T-helper 1 cell treated with Interleukin-12 subunit alpha and Interleukin-12 subunit beta and Interleukin-4 antibody, amounts not matched to agents 30 μg/mL and 1 μg/mL, for 36 hours (primary cell): ENCODE measurements around the gene POU6F2.
"Not testable (repeated sequence)": the region's sequence is repeated elsewhere in the genome, so short reads cannot be mapped to it uniquely, and the experiment has no call there.

Experiments
- H3K27ac Mint-ChIP-seq: one replicate; pipeline ENCODE4 v1.8.0; 2021; ENCODE audit warnings: mild to moderate bottlenecking, mixed read lengths
- H3K27me3 Mint-ChIP-seq: one replicate; pipeline ENCODE4 v1.8.0; 2021; ENCODE audit warnings: low read depth, mixed read lengths
- H3K36me3 Mint-ChIP-seq: one replicate; pipeline ENCODE4 v1.8.0; 2021; ENCODE audit warnings: low read depth, mixed read lengths
- H3K4me1 Mint-ChIP-seq: one replicate; pipeline ENCODE4 v1.8.0; 2021; ENCODE audit warnings: low read depth, mixed read lengths
- H3K4me3 Mint-ChIP-seq: one replicate; pipeline ENCODE4 v1.8.0; 2021; ENCODE audit warnings: mild to moderate bottlenecking, moderate library complexity, mixed read lengths
- H3K9me3 Mint-ChIP-seq: one replicate; pipeline ENCODE4 v1.8.0; 2021; ENCODE audit warnings: mixed read lengths

The POU6F2 gene

DNA sequence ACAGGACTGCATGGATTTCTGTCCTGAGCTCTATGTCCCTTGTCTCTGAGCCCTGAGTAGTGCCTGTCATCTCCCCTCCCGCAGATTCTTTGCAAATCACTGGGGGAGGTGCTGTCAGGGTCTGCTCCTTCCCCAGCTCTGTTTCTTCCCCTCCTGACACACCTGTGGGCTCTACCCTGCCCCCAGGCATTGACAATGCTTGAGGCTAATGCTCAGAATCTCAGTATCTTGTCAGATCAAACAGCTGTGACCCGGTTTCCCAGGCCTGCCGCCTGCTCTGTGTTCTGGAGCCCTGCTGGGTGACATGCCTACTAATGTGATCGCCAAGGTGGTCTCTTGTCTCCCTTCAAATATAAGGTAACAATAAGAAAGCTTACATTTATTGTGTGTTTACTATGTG, 209.0 kb downstream of the POU6F2 start:
- no peaks in the 10 kb centered on the region for H3K27me3 Mint-ChIP-seq
- no peaks in the 10 kb centered on the region for H3K9me3 Mint-ChIP-seq
- no peak overlapping the region for H3K27ac Mint-ChIP-seq
- no peaks in the 10 kb centered on the region for H3K36me3 Mint-ChIP-seq
- H3K4me3 Mint-ChIP-seq: no peak overlapping the region
- no peaks in the 10 kb centered on the region for H3K4me1 Mint-ChIP-seq

DNA sequence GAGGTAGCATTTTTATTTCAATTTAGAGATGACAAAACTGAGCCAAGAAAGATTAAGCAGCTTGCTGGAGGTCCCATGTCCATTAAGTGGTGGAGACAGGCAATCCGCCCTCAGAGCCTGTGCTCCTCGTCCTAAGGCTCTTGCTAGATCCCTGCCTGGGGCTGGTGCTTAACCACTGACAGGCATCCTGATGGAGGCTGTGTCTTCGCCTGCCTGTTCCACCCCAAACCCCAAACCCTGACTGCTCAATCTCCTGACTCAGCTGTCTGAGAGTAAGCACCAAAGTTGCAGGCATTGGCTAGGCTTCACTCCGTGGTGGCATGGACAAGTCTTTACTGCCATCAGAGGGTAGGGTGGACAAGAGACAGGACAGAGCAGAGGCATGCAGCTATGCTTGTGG, 209.4 kb downstream of the POU6F2 start:
- Mint-ChIP-seq H3K27me3 (no peaks in the 10 kb centered on the region), H3K4me3 (no peak overlapping the region), H3K4me1 (no peaks in the 10 kb centered on the region), H3K9me3 (no peaks in the 10 kb centered on the region), H3K27ac (no peak overlapping the region), H3K36me3 (no peaks in the 10 kb centered on the region)

DNA sequence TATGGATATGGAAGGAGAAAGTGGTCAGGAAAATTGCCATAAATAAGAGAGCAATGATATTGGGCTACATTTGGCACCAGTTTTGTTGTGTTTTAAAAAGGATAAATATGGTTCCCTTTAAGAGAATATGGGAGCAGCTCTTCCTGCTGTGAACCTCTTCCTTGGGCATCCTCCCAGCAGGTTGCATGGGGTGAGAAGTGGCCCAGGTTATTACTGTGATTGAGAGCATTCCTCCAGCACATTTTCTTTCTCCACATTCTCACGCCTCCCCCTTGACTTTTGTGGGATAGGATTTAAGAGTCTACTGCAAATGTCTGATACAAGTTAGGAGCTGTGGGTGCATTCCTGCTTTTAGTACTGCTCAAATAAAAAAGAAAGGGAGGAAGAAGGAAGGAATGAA, 214.8 kb downstream of the POU6F2 start:
- no peaks in the 10 kb centered on the region for H3K27me3 Mint-ChIP-seq
- no peaks in the 10 kb centered on the region for H3K9me3 Mint-ChIP-seq
- no peak overlapping the region for H3K4me3 Mint-ChIP-seq

DNA sequence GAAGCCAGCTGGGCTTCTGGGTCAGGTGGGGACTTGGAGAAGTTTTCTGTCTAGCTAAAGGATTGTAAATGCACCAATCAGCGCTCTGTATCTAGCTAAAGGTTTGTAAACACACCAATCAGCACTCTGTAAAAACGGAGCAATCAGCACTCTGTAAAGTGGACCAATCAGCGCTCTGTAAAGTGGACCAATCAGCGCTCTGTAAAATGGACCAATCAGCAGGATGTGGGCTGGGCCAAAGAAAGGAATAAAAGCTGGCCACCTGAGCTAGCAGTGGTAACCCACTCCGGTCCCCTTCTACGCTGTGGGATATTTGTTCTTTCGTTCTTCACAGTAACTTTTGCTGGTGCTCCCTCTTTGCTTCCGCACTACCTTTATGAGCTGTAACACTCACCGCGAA, 216.7 kb downstream of the POU6F2 start:
- H3K36me3 Mint-ChIP-seq: not testable (repeated sequence)

More for the DNA sequence above, 214.8 kb downstream of the POU6F2 start:
- H3K4me1 Mint-ChIP-seq: no peaks in the 10 kb centered on the region
- H3K36me3 Mint-ChIP-seq: no peaks in the 10 kb centered on the region
- no peak overlapping the region for H3K27ac Mint-ChIP-seq

DNA sequence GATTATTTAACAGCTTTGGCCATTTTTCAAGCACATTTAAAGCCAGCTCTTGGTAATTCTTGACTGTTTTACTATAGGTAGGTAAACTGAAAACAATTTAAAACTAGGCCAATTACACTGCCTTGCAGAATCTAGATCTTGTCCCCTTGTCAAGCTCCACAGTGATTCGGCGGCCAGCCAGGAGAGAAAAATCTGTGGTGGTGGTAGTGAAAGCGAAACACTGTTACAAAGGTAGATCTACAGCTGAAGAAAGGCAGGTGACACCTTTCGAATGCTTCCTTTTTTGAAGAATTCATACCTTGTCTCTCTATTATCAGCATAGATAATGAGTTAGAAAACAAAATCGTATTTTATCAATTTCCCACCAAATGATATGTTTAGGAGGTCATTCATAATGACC, 218.3 kb downstream of the POU6F2 start:
- H3K27me3 Mint-ChIP-seq: no peaks in the 10 kb centered on the region
- no peaks in the 10 kb centered on the region for H3K4me1 Mint-ChIP-seq
- H3K9me3 Mint-ChIP-seq: no peaks in the 10 kb centered on the region
- no peaks in the 10 kb centered on the region for H3K36me3 Mint-ChIP-seq
- H3K27ac Mint-ChIP-seq: no peak overlapping the region
- H3K4me3 Mint-ChIP-seq: no peak overlapping the region

More for the DNA sequence above, 216.7 kb downstream of the POU6F2 start:
- H3K4me1 Mint-ChIP-seq, H3K27me3 Mint-ChIP-seq, H3K4me3 Mint-ChIP-seq, H3K9me3 Mint-ChIP-seq, H3K27ac Mint-ChIP-seq: not testable (repeated sequence)

DNA sequence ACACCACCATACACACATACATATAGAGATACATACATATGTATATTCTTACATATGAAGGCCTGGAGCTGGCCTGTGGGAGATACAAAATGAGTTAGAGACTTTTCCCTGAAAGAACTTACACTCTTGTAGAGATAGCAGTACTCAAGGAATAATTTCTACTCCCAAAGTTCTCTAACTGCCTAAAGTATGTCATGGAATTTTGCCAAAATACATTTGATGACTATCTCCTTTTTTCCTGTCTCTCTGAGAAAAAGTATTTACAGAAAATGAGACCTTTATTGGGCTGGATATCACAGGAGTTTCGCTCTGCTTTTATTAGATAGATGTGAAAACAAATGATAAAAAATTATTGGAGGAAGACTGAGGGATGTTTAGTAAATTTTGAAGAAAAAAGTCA, 220.1 kb downstream of the POU6F2 start:
- Mint-ChIP-seq H3K4me3 (no peak overlapping the region), H3K27ac (no peak overlapping the region), H3K4me1 (no peaks in the 10 kb centered on the region), H3K27me3 (no peaks in the 10 kb centered on the region), H3K36me3 (no peaks in the 10 kb centered on the region), H3K9me3 (no peaks in the 10 kb centered on the region)

DNA sequence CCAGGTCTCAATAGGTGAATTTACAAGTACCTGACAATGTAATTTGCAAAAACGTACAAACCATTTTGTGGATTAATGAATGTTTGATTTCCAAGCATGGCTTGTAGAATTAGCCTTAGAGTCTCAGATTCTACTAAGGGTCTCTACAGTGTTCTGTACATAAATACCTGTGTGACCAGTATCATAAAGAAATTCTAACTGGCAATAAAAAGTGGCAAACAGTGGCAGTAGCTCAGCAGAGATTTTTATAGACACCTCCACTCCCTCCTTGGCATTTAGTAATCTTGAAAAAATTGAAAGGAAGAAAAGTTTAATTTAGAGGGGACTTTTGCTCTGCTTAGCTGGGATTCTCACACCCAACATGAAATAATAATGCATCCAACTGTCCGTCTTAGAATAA, 220.8 kb downstream of the POU6F2 start:
- no peaks in the 10 kb centered on the region for H3K4me1 Mint-ChIP-seq
- H3K9me3 Mint-ChIP-seq: no peaks in the 10 kb centered on the region
- H3K4me3 Mint-ChIP-seq: no peak overlapping the region
- no peaks in the 10 kb centered on the region for H3K36me3 Mint-ChIP-seq
- H3K27me3 Mint-ChIP-seq: no peaks in the 10 kb centered on the region
- no peak overlapping the region for H3K27ac Mint-ChIP-seq

DNA sequence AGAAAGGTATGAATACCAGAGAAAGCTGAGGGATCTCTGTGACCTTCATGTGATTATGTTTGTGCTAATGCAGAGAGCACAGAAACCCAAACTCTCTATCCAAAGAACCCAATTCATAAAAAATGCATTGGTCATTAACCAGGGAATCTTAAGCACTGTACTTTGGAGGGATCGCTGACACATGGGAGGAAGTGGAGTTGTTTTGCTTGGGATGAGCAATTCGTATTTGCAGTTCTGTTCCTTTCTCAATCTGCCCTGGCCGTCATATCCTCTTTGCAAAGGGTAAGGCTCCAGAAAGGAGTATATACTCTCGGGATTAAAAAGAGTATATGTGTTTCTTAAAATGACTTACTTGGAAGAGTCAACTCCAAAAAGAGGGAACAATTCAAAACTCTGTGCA, 221.3 kb downstream of the POU6F2 start:
- H3K9me3 Mint-ChIP-seq: no peaks in the 10 kb centered on the region
- H3K27ac Mint-ChIP-seq: no peak overlapping the region
- no peaks in the 10 kb centered on the region for H3K36me3 Mint-ChIP-seq
- H3K27me3 Mint-ChIP-seq: no peaks in the 10 kb centered on the region
- no peak overlapping the region for H3K4me3 Mint-ChIP-seq
- no peaks in the 10 kb centered on the region for H3K4me1 Mint-ChIP-seq

DNA sequence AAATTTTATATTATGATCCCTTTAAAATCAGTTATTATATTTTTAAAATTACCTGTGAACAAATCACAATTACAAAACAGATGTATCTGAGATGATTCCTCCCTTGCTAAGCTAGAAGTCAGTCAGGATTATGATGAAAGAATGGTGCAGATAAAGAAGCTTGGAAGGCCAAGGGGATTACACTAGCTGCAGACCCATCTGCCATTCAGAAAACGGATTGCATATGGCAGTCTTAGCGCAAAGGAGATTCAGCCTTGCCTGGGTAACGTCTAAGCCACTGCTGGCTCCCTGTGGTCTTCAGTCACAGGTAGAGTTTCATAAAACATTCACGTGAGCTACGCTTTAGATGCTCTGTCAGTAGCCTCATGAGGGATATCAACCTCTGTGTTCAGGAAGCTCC, 222.2 kb downstream of the POU6F2 start:
- no peaks in the 10 kb centered on the region for H3K27me3 Mint-ChIP-seq
- no peaks in the 10 kb centered on the region for H3K36me3 Mint-ChIP-seq
- H3K27ac Mint-ChIP-seq: no peak overlapping the region
- no peaks in the 10 kb centered on the region for H3K9me3 Mint-ChIP-seq
- no peak overlapping the region for H3K4me3 Mint-ChIP-seq
- no peaks in the 10 kb centered on the region for H3K4me1 Mint-ChIP-seq

DNA sequence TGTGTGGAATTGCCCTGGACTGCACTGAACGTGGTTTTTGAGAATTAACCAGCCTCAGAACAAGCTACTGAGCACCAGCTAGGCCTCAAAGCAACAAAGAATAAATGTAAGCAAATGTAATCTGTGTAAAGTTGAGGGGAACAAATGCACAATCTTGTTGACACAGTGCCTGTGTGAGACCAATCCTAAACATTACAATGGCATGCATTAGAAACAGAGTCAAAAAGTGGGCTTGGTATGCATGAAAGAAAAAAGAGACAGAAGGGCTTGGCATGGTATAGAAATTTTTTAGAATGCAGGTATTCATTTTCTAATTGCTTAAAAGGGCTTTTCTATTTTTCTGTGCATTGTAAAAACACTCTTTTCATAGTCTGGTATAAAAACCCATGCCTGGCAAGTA, 224.3 kb downstream of the POU6F2 start:
- Mint-ChIP-seq H3K36me3 (no peaks in the 10 kb centered on the region), H3K9me3 (no peaks in the 10 kb centered on the region), H3K4me3 (no peak overlapping the region), H3K27ac (no peak overlapping the region), H3K4me1 (no peaks in the 10 kb centered on the region), H3K27me3 (no peaks in the 10 kb centered on the region)

DNA sequence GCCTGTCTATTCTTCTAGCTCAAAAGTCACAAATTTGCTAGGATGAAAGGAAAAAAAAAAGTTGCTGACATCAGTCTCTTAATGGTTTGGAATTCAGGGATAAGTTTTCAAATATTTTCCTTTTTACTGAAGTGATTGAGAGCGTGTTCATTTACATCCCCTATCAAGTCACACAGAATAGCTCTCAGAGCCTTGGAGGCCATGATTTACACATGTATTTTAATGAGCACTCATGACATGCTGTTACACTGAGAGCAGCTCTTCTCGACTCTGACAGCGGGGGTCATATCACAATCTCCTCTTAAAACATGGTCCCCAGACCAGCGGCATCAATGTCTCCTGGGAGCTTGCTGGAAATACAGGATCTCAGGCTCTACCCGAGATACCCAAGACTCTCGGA, 232.7 kb downstream of the POU6F2 start:
- no peaks in the 10 kb centered on the region for H3K27me3 Mint-ChIP-seq
- H3K9me3 Mint-ChIP-seq: no peaks in the 10 kb centered on the region
- H3K27ac Mint-ChIP-seq: no peak overlapping the region
- no peak overlapping the region for H3K4me3 Mint-ChIP-seq
- H3K4me1 Mint-ChIP-seq: no peaks in the 10 kb centered on the region
- H3K36me3 Mint-ChIP-seq: no peaks in the 10 kb centered on the region

DNA sequence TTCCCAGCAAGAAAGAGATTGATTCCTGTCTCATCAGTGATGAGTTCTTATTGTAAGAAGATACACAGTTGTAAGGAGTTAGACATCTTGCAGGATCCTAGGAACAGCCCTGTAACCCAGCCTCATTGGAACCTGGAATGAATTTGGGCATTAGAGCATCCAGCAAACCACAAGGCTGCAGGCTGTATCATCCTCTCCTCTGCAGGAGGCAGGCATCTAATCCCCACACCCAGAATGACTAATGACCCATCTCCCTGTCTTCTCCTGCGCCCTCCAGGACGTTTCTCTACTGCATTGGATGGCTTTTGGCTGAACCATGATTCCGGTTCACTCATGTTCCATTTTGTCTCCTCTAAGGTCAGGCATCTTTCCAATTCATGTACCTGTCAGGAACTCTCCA, 233.9 kb downstream of the POU6F2 start:
- Mint-ChIP-seq H3K27ac (no peak overlapping the region), H3K4me3 (no peak overlapping the region), H3K4me1 (no peaks in the 10 kb centered on the region), H3K9me3 (no peaks in the 10 kb centered on the region), H3K36me3 (no peaks in the 10 kb centered on the region), H3K27me3 (no peaks in the 10 kb centered on the region)

DNA sequence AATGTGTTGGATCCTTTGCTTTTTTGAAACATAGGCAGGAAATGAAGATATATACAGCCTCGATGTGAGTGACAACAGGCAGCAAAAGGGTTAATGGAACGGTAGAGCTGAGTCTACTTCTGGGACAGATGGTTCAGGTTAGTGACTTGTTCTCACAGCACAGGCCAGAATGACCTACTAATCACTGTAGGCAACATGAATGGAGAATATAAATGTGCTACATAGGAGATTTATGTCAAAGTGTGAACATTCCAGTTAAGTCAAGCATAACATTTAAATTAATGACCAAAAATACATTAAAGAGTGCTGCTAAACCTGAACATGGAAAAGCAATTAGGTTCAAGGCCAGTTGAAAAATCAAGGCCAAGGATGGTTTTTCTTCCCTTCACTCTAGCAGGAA, 235.2 kb downstream of the POU6F2 start:
- no peaks in the 10 kb centered on the region for H3K4me1 Mint-ChIP-seq
- no peak overlapping the region for H3K4me3 Mint-ChIP-seq
- no peaks in the 10 kb centered on the region for H3K36me3 Mint-ChIP-seq
- no peaks in the 10 kb centered on the region for H3K9me3 Mint-ChIP-seq
- no peak overlapping the region for H3K27ac Mint-ChIP-seq
- no peaks in the 10 kb centered on the region for H3K27me3 Mint-ChIP-seq

DNA sequence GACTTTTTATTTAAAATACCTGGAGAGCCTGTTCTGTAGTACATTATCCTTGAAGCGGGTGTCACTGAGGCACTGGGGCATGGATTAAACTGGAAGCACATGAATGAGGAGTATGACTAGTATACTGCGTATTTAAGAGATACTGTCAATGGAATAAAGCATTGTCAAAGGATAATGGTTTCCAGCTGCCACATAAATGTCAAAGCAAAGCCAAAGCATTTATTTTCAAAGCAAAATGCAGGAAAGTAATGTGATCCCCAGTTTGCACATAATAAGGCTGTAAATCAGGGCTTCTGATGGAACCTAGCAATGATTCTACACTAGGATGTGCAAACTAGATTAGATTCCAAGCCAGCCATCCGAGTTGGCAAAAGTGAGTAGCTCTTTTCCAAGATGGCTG, 240.1 kb downstream of the POU6F2 start:
- Mint-ChIP-seq H3K36me3 (no peaks in the 10 kb centered on the region), H3K27me3 (no peaks in the 10 kb centered on the region), H3K4me1 (no peaks in the 10 kb centered on the region), H3K27ac (no peak overlapping the region), H3K4me3 (no peak overlapping the region), H3K9me3 (no peaks in the 10 kb centered on the region)

DNA sequence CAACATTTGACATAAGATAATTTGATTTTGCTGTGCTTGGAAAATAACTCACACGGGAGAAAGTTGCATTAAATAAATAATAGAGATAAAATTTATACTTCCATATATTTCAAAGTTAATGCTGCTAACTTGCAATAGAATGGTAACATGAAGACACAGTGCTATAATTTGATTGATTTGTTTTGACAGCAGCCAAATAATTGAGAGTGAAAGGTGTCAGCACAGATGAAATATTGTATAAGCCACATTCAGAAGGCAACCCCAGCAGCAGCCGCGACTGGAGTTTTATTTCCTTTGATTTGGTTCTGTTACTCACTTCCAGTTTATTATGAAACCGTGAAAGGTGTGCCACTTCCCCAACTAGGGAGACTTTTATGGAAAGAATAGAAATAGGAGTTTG, 242.2 kb downstream of the POU6F2 start:
- Mint-ChIP-seq H3K9me3 (no peaks in the 10 kb centered on the region), H3K27ac (no peak overlapping the region), H3K4me3 (no peak overlapping the region), H3K36me3 (no peaks in the 10 kb centered on the region), H3K27me3 (no peaks in the 10 kb centered on the region), H3K4me1 (no peaks in the 10 kb centered on the region)

DNA sequence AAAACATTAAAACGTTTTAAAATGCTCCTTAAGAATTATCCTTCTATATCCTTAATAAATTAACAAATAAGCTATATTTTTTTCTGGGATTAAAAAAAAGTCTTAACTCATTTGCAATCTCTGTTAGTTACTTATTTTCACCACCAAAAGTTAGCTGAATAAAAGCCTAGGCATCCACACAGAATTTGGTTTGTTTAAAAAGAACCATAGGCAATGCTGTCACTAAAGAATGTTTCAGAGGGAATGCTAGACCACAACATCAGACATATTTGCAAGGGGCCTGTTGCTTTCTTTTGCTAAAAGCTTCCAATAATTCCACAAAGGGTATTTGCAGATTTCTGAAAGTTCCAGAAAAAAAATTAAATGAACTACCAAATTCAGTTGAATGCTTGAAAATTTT, 244.2 kb downstream of the POU6F2 start:
- H3K27me3 Mint-ChIP-seq: no peaks in the 10 kb centered on the region
- H3K36me3 Mint-ChIP-seq: no peaks in the 10 kb centered on the region
- no peak overlapping the region for H3K4me3 Mint-ChIP-seq
- H3K27ac Mint-ChIP-seq: no peak overlapping the region
- no peaks in the 10 kb centered on the region for H3K9me3 Mint-ChIP-seq
- no peaks in the 10 kb centered on the region for H3K4me1 Mint-ChIP-seq
